Measurements from ENCODE around the gene ANO2. TPM values are rescaled to one million over a fixed set of nuclear protein-coding genes. Genes with fewer than 3 reads are reported as not detected.

ANO2 gene
- total RNA-seq, 2 experiments from 2014 or later, result not detected

DNA sequence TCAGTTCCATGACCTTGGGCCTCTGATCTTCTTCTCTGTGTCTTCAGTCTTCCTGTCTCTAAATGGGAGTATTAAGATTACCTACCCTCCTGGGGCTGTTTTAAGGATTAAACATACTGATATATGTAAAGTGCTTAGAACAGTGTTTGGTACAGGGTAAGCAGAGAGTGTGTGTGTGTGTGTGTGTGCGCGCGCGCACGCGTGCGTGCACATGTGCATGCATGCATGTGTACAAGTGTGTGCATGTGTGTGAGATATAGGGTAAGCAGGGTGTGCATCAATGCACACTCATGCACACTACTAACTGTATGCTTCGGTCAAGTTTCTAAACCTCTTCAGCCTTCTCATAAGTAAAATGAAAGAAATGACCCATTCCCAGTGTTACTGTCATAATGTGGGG is 316.6 kb downstream of the ANO2 start:
- Mint-ChIP-seq H3K4me3 (no peak overlapping the region), H3K27me3 (peaks cover 14% of the 10 kb centered on the region), H3K9me3 (no peaks in the 10 kb centered on the region), H3K27ac (no peak overlapping the region), H3K4me1 (no peaks in the 10 kb centered on the region), H3K36me3 (no peaks in the 10 kb centered on the region)
- no peak for DNase-seq

DNA sequence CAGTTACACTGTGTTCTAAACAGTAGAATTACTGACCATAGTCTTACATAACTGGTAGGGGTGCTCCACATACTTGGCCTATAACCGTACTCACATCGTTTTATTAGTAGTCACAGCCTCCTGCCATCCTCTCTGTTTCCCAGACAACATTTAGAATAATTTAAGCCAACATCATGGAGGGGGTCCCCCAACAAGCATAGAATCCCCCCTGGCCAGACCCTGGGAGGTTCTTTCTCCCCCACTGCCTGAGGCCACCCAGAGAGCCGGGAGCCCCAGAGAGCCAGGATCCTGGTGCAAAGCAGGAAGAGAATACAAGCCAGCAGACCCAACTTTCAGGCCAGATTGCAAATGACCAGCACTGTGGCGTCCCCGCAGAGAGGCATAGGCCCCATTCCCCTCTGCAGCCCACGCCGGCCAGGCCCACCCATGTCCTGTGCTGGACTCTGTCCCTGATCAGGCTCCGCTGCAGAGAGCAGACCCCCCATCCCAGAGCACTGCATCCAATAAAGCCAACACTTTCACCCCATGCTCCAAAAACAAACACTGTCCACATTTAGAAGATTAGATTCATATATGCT is 317.9 kb downstream of the ANO2 start:
- H3K4me3 Mint-ChIP-seq, result no peak overlapping the region
- H3K9me3 Mint-ChIP-seq, result no peaks in the 10 kb centered on the region
- H3K4me1 Mint-ChIP-seq, result no peaks in the 10 kb centered on the region
- peaks cover 14% of the 10 kb centered on the region for H3K27me3 Mint-ChIP-seq
- H3K27ac Mint-ChIP-seq, result no peak overlapping the region
- no peaks in the 10 kb centered on the region for H3K36me3 Mint-ChIP-seq
- no peak for DNase-seq

DNA sequence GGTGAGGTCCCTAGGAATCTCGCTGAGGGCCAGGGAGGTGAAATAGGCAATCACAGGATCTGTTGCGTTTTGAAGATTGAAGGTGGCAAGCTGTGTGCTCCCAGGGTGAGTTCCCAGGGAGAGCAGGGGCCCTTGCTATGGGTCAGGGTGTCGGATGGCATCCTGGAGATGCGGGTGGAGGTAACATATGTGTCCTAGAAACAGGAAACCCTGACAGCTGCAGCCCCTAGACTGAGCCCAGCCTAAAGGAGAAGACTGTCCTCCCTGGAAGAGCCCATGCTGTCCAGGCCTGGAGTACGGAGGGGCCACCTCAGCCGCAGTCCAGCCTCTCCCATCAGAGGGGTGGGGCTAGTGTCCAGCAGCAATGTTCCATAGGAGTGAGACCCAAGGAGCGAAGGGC is 318.9 kb downstream of the ANO2 start:
- no peaks in the 10 kb centered on the region for H3K9me3 Mint-ChIP-seq
- no peak for DNase-seq
- H3K4me3 Mint-ChIP-seq, result no peak overlapping the region
- peaks cover 15% of the 10 kb centered on the region for H3K27me3 Mint-ChIP-seq
- no peaks in the 10 kb centered on the region for H3K36me3 Mint-ChIP-seq
- no peak overlapping the region for H3K27ac Mint-ChIP-seq
- no peaks in the 10 kb centered on the region for H3K4me1 Mint-ChIP-seq

DNA sequence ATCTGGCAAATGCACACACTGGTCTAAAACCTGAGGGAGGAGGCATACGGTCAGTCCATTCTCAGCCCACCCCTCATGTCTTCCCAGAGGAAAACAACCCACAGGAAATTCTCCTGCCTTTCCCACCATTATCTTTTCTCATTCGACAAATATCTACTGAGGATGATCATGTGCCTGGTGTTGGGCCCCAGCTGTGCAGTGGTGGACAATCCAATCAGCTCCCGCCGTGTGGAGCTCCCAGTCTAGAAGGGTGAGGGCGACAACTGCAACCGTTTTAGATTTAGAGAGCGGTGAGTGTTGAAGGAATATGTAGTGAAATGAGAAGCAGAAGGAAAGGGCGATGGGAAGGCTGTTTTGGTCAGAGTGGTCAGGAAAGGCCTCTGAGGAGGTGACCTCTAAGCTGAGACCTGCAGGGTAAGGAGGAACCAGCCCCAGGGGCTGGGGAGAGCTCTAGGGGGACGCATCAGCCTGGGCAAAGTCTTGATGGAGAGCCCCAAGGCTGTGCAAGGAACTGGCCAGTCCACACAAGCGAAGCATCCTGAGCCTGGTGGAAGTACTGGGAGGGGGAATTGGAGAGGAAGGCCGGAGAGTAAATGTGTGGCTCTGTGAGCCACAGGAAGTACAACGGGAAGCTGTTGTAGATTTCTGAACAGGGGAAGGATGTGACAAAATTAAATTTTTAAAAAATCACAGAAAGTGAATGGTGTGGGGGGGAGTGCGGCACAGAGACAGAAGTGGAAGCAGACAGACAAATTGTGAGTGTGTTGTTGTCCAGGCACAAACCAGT is 320.4 kb downstream of the ANO2 start:
- Mint-ChIP-seq H3K9me3 (no peaks in the 10 kb centered on the region), H3K4me1 (no peaks in the 10 kb centered on the region), H3K27ac (no peak overlapping the region), H3K36me3 (no peaks in the 10 kb centered on the region), H3K27me3 (peaks cover 20% of the 10 kb centered on the region), H3K4me3 (no peak overlapping the region)
- no peak for DNase-seq

DNA sequence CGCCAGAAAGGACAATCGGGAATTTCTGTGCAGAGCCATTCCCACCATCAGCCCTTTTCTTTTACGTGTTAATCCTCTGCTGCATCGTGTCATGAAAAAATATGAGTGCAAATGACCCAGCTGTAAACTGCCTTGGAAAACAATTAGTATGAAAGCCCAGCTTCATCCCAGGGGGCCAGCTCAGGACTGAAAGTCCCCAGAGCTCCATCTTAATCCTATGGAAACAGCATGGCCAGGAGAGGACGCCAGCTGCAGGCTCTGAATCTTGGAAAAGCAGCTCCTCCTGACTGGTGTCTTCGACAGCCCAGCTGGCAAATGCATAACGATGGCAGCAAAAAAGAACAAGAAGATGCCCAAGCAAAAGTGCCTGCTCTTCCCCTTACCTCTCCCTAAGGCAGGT is 321.6 kb downstream of the ANO2 start:
- Mint-ChIP-seq H3K36me3 (no peaks in the 10 kb centered on the region), H3K4me3 (no peak overlapping the region), H3K27me3 (peaks cover 20% of the 10 kb centered on the region), H3K4me1 (no peaks in the 10 kb centered on the region), H3K9me3 (no peaks in the 10 kb centered on the region), H3K27ac (no peak overlapping the region)
- no peak for DNase-seq

DNA sequence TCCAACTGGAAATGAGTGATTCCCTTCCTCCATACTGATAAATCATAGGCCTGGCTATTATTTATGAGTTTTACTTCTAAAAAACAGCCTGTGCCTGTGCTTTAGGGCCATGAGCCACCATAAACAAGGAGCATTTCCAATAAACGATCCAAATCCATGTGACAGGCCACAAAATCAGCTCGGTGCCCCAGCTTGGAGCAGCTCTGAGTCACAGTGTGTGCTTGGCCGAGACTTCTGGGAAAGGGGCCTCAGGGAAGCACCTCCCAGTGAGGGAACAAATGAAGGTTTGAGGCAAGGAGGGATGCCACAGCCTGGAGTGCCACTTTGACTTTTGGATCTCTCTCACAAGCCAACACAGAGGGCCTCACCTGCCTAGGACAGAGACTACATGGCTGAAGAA is 322.8 kb downstream of the ANO2 start:
- Mint-ChIP-seq H3K27me3 (peaks cover 20% of the 10 kb centered on the region), H3K27ac (no peak overlapping the region), H3K4me3 (no peak overlapping the region), H3K36me3 (no peaks in the 10 kb centered on the region), H3K9me3 (no peaks in the 10 kb centered on the region), H3K4me1 (no peaks in the 10 kb centered on the region)
- DNase-seq, result no peak

DNA sequence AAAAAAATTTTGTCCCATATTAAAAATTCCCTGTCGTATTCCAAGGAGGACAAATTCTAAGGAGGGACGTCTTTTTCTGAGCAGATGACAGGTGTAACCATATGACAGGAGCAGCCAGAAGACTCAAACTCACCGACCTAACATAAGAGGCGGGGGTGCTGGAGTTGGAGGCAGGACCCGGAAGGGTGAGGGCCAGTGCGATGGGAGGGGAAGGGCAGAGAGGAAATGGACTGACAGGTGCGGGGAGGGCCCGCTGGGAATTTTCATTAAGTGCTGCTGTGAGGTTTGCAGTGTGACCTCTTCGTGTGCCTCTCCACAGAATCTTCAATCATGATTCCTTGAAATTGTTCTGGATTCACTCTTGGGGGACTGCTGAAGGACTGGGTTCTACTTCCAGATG is 323.7 kb downstream of the ANO2 start:
- no peak for DNase-seq
- H3K4me3 Mint-ChIP-seq, result no peak overlapping the region
- no peaks in the 10 kb centered on the region for H3K36me3 Mint-ChIP-seq
- H3K27me3 Mint-ChIP-seq, result peaks cover 20% of the 10 kb centered on the region
- no peaks in the 10 kb centered on the region for H3K9me3 Mint-ChIP-seq
- H3K4me1 Mint-ChIP-seq, result no peaks in the 10 kb centered on the region
- H3K27ac Mint-ChIP-seq, result no peak overlapping the region

DNA sequence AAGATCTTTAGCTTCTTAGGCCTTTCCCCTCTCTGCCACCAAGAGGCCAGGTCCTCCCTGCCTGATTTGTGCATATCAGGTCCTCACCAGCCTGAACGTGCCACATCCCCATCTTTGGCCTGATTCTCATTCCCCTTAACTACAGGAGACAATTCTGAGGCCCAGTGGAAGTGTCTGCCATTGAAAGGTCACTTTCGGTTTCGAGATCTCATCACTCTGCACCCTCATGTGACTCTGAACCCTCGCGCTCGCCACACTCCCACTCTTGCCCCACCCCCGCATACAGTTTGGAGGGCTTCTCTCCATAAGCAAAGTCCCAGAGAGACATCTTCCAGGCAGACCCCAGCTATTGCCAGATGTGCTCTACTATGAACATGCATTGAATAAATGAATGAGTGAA is 324.2 kb downstream of the ANO2 start:
- no peaks in the 10 kb centered on the region for H3K9me3 Mint-ChIP-seq
- H3K27ac Mint-ChIP-seq, result no peak overlapping the region
- H3K4me1 Mint-ChIP-seq, result no peaks in the 10 kb centered on the region
- H3K27me3 Mint-ChIP-seq, result peaks cover 20% of the 10 kb centered on the region
- no peak overlapping the region for H3K4me3 Mint-ChIP-seq
- H3K36me3 Mint-ChIP-seq, result no peaks in the 10 kb centered on the region
- DNase-seq, result no peak

DNA sequence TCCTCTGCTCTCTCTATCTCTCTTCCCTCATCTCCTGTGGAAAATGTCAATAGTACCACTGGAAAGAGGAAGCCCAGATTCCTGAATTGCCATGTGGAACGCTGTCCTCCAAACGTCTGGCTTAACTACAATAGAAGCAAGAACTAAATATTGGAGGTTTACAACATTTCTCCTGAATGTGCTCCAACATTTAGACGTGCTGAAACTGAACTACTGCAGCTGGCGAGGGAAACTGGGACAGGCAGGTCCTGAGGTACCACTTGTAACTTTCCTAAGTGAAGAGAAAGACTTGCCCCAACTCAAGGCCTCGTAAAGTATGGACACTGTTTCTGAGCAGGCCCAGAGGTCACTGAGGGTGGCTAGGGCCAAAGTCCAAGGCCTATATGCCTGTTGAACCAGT is 325.4 kb downstream of the ANO2 start:
- no peak for DNase-seq
- Mint-ChIP-seq H3K4me3 (no peak overlapping the region), H3K27ac (no peak overlapping the region), H3K27me3 (peaks cover 15% of the 10 kb centered on the region), H3K9me3 (no peaks in the 10 kb centered on the region), H3K4me1 (no peaks in the 10 kb centered on the region), H3K36me3 (no peaks in the 10 kb centered on the region)

DNA sequence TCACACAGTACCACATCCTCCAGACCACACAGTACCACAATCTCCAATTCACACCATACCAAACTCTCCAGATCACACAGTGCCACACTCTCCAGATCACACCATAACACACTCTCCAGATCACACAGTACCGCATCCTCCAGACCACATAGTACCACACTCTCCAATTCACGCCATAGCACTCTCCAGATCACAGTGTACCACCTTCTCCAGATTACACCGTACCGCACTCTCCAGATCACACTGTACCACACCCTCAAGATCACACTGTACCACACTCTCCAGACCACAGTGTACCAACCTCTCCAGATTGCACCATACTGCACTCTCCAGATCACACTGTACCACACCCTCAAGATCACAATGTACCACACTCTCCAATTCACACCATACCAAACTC is 328.2 kb downstream of the ANO2 start:
- no peaks in the 10 kb centered on the region for H3K9me3 Mint-ChIP-seq
- peaks cover 15% of the 10 kb centered on the region for H3K27me3 Mint-ChIP-seq
- H3K4me3 Mint-ChIP-seq, result no peak overlapping the region
- no peaks in the 10 kb centered on the region for H3K4me1 Mint-ChIP-seq
- H3K36me3 Mint-ChIP-seq, result no peaks in the 10 kb centered on the region
- DNase-seq, result no peak
- H3K27ac Mint-ChIP-seq, result no peak overlapping the region

DNA sequence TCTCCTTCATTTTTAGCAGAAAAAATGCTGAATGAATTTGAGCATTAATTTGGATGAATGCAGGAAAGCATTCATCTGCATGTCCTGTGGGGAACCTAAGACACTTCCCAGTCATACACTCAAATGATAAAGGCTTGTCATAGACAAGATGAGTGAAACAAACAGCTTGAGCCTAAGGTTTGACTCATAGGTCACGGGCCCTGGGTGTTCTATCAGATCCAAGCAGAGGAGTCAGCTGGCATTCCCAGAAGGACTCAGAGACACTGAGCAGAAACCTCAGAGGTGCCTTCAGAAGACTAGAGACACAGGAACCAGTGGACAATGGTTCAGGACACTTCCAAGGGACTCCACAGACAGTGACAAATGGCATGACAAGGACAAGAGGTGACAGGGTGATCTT is 329.3 kb downstream of the ANO2 start:
- no peak for DNase-seq
- H3K4me3 Mint-ChIP-seq, result no peak overlapping the region
- H3K27me3 Mint-ChIP-seq, result peaks cover 8% of the 10 kb centered on the region
- no peaks in the 10 kb centered on the region for H3K4me1 Mint-ChIP-seq
- no peaks in the 10 kb centered on the region for H3K9me3 Mint-ChIP-seq
- H3K27ac Mint-ChIP-seq, result no peak overlapping the region
- H3K36me3 Mint-ChIP-seq, result no peaks in the 10 kb centered on the region

DNA sequence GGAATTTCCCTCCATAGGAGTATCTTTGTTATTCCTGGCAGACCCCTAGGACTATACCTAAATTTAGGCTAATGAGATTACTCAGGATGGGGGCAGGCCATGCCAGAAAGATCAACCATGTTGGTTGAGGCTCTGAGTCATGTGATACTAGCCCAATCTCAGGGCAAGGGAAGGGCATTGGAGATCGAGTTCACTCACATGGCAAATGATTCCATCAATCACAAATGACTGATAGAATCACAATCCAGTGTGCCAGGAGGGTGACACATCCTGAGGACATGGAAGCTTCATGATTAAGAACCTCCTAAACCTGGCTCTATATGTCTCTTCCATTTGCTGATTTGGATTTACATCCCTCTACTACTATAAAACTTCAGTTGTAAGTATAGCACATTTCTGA is 330.8 kb downstream of the ANO2 start:
- no peaks in the 10 kb centered on the region for H3K9me3 Mint-ChIP-seq

DNA sequence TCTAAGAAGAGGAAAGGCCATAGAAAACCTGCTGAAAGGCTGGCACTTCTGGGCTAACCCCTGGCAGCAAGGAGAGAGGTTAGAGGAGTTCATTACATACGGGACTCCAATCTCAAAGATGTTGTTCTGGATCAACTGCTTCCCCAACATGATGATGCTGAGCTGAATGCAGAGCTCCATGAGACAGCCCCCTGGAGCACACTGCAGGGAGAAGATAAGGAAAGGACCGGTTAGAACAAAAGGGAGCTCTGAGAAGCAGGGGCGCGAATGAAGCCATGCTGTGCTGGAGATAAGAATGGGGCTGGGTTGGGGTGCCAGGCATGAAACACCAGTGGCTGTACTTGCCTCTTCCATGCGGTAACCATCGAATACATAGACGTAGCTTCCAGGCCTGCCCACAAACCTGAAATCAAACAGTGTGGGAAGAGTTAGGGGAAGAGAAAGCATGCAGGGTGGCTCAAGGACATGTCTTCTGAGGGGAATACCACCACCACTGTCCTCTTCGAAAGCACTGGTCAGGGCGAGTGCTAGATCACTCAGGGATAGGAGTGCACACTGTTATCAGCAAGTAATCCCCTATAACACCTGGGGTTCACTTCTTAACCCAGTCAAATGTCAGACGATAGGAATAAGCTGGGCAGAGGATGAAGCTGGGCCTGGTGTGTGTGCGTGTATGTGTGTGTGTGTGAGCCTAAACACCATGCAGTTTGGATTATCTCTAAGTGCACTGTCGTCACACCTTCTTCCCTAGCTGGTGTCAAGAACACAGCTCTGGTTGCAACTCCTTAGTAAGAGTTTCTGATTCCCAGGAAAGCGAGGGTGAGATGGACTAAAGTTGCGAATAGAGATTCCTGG is 332.3 kb downstream of the ANO2 start:
- Mint-ChIP-seq H3K4me3 (no peak overlapping the region), H3K9me3 (no peaks in the 10 kb centered on the region), H3K4me1 (no peaks in the 10 kb centered on the region), H3K27ac (no peak overlapping the region), H3K36me3 (no peaks in the 10 kb centered on the region), H3K27me3 (no peaks in the 10 kb centered on the region)
- no peak for DNase-seq

More for the DNA sequence above, 330.8 kb downstream of the ANO2 start:
- Mint-ChIP-seq H3K36me3 (no peaks in the 10 kb centered on the region), H3K4me3 (no peak overlapping the region), H3K27me3 (peaks cover 4% of the 10 kb centered on the region), H3K4me1 (no peaks in the 10 kb centered on the region), H3K27ac (no peak overlapping the region)
- DNase-seq, result no peak

DNA sequence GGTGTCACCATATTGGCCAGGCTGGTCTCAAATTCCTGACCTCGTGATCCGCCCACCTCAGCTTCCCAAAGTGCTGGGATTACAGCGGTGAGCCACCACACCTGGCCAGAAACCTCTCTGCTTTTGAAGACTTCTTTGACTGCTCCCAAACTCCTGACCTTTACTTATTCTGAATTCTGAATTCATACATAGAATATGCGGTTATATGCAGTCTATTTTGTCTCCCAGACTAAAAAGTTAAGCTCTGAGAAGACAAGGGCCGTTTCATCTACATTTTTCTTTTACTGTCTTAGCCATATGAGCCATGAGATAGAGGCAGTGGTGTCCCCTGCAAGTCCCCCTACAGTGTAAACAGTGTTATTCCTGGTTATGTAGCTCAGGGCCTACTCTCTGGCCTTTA is 333.9 kb downstream of the ANO2 start:
- Mint-ChIP-seq H3K36me3 (no peaks in the 10 kb centered on the region), H3K4me3 (no peak overlapping the region), H3K9me3 (no peaks in the 10 kb centered on the region), H3K27ac (no peak overlapping the region), H3K4me1 (no peaks in the 10 kb centered on the region), H3K27me3 (no peaks in the 10 kb centered on the region)
- no peak for DNase-seq

DNA sequence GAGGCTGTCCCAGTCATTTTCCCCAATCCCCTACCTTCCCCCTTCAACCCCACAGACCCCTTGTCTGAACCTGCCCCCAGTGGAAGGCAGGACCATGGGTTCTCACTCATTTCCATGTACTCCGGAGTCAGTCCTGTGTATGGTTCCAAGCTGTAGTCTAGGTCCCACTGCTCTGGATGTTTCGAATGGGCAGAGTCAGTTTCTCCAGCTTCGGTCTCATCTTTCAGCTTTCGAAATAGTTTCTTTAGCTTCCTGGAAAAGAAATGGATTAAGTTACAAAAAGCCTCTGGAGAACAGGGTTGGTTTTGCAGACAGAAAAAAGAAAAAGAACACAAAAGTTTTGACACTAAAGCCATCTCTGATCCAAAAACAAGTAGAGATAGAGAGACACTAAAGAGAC is 345.7 kb downstream of the ANO2 start:
- Mint-ChIP-seq H3K27me3 (peaks cover 8% of the 10 kb centered on the region), H3K27ac (no peak overlapping the region), H3K36me3 (no peaks in the 10 kb centered on the region), H3K4me1 (no peaks in the 10 kb centered on the region), H3K4me3 (no peak overlapping the region), H3K9me3 (no peaks in the 10 kb centered on the region)
- no peak for DNase-seq

Data from activated naive CD8-positive, alpha-beta T cell treated with anti-CD3 and anti-CD28 coated beads for 36 hours (primary cell).